Activated T-cell treated with anti-CD3 and anti-CD28 coated beads, Interleukin-2, amount 50 U/mL, for 1 hour (primary cell): Measurements from ENCODE around the gene SLC9A3.

Source experiments
- DNase-seq: peaks from one replicate; pipeline ENCODE4 v3.0.0-alpha.2; 2020

Gene SLC9A3

GRCh38 chr5:538271-538771 lies 14.1 kb upstream of the SLC9A3 start:
- DNase-seq, result no peak

GRCh38 chr5:537621-538071 lies 13.4 kb upstream of the SLC9A3 start:
- no peak for DNase-seq

GRCh38 chr5:537098-537497 lies 12.8 kb upstream of the SLC9A3 start:
- no peak for DNase-seq

- DNase-seq, result no peak
Measured at GRCh38 chr5:535846-536698, 11.8 kb upstream of the SLC9A3 start.

- no peak for DNase-seq
Measured at GRCh38 chr5:534743-535671, 10.8 kb upstream of the SLC9A3 start.

- no peak for DNase-seq
Measured at GRCh38 chr5:533955-534742, 9.9 kb upstream of the SLC9A3 start.

GRCh38 chr5:533243-533954 lies 9.2 kb upstream of the SLC9A3 start:
- no peak for DNase-seq

GRCh38 chr5:532521-533242 lies 8.4 kb upstream of the SLC9A3 start:
- no peak for DNase-seq

- no peak for DNase-seq
Measured at GRCh38 chr5:531749-532315, 7.6 kb upstream of the SLC9A3 start.

GRCh38 chr5:531101-531748 lies 7.0 kb upstream of the SLC9A3 start:
- no peak for DNase-seq

GRCh38 chr5:530001-530955 lies 6.0 kb upstream of the SLC9A3 start:
- no peak for DNase-seq

- no peak for DNase-seq
Measured at GRCh38 chr5:528629-529511, 4.6 kb upstream of the SLC9A3 start.

- no peak for DNase-seq
Measured at GRCh38 chr5:527646-528628, 3.7 kb upstream of the SLC9A3 start.

- DNase-seq, result no peak
Measured at GRCh38 chr5:526456-527088, 2.3 kb upstream of the SLC9A3 start.

- DNase-seq, result no peak
Measured at GRCh38 chr5:525916-526315, 1.7 kb upstream of the SLC9A3 start.
